NCI-H2107 treated with DMSO at 0.1 percent for 48 hours (cell line): ENCODE measurements around the gene CENPH.
"Not testable (repeated sequence)": the region's sequence is repeated elsewhere in the genome, so short reads cannot be mapped to it uniquely, and the experiment has no call there.

Experiments used
- DNase-seq: peaks from one replicate; lab custom pipeline; 2025; ENCODE audit not compliant: unreplicated experiment; lab: John Stamatoyannopoulos, UW

CENPH gene

GRCh38 chr5:69245031-69245430, 55.6 kb downstream of the CENPH start:
- no peak for DNase-seq

- no peak for DNase-seq
Observed at GRCh38 chr5:69248019-69248418, 58.6 kb downstream of the CENPH start.

GRCh38 chr5:69250593-69250992, 61.2 kb downstream of the CENPH start:
- no peak for DNase-seq

GRCh38 chr5:69252437-69252836, 63.1 kb downstream of the CENPH start:
- DNase-seq, result no peak

GRCh38 chr5:69255940-69256339, 66.6 kb downstream of the CENPH start:
- DNase-seq, result not testable (repeated sequence)

GRCh38 chr5:69257577-69257976, 68.2 kb downstream of the CENPH start:
- DNase-seq, result no peak
